Epithelial cell of esophagus (primary cell): ENCODE results near the gene TSPAN9.

Experiments
- DNase-seq: peaks from one replicate; pipeline ENCODE4 v3.0.0; 2010; ENCODE audit warnings: low read depth
- H3K4me3 ChIP-seq: 2 replicates; pipeline ENCODE4 v1.5.1; 2011; ENCODE audit warnings: mild to moderate bottlenecking, low read length, control low read depth
- CTCF ChIP-seq: IDR thresholded peaks from 2 replicates; pipeline ENCODE4 v1.5.1; 2011; ENCODE audit warnings: low read depth, mild to moderate bottlenecking, low read length, control low read depth, inconsistent platforms; ENCODE audit not compliant: insufficient read depth; ENCODE audit errors: missing control alignments

TSPAN9 gene

GRCh38 chr12:3328571-3328970 lies 251.4 kb downstream of the TSPAN9 start:
- H3K4me3 ChIP-seq = no peak overlapping the region
- DNase-seq = no peak
- TF ChIP-seq CTCF = no peak

DNA sequence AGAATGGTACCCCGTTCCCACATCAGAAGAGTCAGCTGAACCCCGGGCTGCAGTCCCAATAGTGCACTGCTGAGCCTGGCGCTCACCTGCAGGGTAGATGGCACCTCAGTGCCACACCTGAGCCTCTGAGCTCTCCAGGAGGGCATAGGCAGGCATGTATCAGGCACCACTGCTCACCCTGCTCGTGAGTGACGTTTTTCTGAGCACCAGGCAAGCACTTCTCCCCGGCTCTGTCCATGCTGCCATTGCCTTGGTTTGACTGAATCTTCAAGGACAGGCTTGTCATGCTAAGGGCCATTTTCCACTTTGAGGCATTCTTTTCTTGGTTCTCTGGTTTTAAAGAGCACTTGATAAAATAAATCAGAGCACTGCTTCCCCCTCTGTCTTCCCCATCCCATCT lies 252.2 kb downstream of the TSPAN9 start:
- TF ChIP-seq CTCF = no peak
- H3K4me3 ChIP-seq = no peak overlapping the region
- DNase-seq = no peak

DNA sequence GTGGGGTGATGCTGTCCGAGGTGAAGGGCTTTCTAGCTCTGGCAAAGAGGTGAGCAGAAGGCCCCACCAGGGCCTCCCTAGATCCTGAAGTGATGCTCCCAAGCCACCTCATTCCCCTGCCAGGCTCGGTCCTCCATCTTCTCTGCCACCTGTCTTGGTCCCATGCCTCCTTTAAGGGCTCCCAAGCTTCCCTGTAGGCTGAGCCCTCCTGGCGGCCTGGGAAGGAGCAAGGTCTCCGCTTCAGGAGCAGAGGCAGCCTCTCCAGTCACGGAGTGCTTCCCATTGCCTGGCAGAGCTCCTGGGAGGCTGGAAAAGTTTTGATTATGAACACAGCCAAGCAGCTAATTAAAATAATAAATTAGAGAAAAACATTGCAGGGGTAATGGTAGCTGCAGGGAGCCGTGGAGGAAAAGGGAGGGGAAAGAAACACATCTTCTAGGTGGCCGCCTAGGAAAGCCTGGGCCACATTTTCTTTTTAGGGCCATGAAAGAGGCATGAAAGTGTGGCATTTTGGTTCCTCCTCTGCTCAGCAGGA lies 253.9 kb downstream of the TSPAN9 start:
- no peak overlapping the region for H3K4me3 ChIP-seq
- TF ChIP-seq CTCF = no peak
- no peak for DNase-seq

DNA sequence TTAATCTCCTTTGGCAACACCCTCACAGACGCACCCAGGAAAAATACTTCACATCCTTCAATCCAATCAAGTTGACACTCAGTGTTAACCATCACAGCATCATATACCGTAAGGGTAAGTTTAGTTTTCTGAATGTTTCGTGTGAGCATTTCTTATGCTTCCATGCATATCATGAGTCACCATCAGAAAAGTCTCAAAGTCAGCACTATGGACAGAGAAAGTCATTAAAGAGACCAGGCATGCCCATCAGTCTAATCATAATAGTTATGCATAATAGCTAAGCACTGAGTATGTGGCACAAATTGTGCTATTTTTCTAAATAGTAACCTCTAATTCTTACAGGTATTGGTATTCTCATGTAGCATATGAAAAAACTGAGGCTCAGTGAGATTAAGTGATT lies 255.0 kb downstream of the TSPAN9 start:
- peak; percentile 63 for DNase-seq
- H3K4me3 ChIP-seq = no peak overlapping the region
- no peak for TF ChIP-seq CTCF

DNA sequence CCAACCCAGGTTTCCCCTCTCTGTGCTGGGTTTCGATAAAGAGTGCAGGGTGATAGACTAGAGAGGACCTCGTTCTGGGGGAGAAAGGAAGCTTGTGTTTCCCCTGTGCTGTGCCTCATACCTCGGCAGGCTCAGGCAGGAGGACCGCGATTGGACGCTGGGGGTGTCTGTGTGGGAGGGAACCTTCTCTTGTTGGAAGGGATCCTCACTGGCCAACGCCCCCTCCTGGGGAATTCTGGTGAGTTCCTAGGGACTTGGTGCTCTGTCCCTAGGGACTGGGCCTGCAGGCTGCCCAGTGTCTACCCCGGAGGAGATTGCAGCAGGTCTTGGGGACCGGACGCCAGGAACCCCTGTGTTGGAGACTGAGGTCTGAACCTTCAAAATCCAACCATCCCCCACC lies 256.4 kb downstream of the TSPAN9 start:
- no peak for DNase-seq
- H3K4me3 ChIP-seq = no peak overlapping the region
- TF ChIP-seq CTCF = no peak

- DNase-seq = no peak
- no peak overlapping the region for H3K4me3 ChIP-seq
- TF ChIP-seq CTCF = no peak
These were observed 256.8 kb downstream of the TSPAN9 start for GRCh38 chr12:3333991-3334391.

- TF ChIP-seq CTCF = no peak
- DNase-seq = no peak
- H3K4me3 ChIP-seq = no peak overlapping the region
These were observed 257.9 kb downstream of the TSPAN9 start for GRCh38 chr12:3335078-3335487.
